Colonic mucosa (tissue), 4 donors: Measurements from ENCODE around the gene KDM4B. TPM values are rescaled to one million over a fixed set of nuclear protein-coding genes. Genes with fewer than 3 reads are reported as not detected.

Experiments used
- DNase-seq: peaks from one replicate; pipeline ENCODE4 v3.0.0-alpha.2; 2020
- H3K27ac ChIP-seq: fragments of 200-600 bp; one replicate; pipeline ENCODE4 v1.8.0; 2021
- H3K27me3 ChIP-seq: fragments of 200-600 bp; one replicate; pipeline ENCODE4 v1.8.0; 2021
- H3K36me3 ChIP-seq: fragments of 200-600 bp; one replicate; pipeline ENCODE4 v1.8.0; 2021
- H3K4me1 ChIP-seq: fragments of 200-600 bp; one replicate; pipeline ENCODE4 v1.8.0; 2021; ENCODE audit warnings: mild to moderate bottlenecking
- H3K4me3 ChIP-seq: fragments of 200-600 bp; one replicate; pipeline ENCODE4 v1.8.0; 2021
- H3K9ac ChIP-seq, 2 donors: one replicate each; pipeline ENCODE4 v1.7.0; 2013; ENCODE audit warnings: control low read depth in 2 of 2, low read depth in 2 of 2, low read length in 2 of 2
- H3K9me3 ChIP-seq: fragments of 200-600 bp; one replicate; pipeline ENCODE4 v1.8.0; 2021
- CTCF ChIP-seq: fragments of 200-600 bp; IDR thresholded peaks from one replicate; pipeline ENCODE4 v1.8.0; 2022; ENCODE audit warnings: antibody characterized with exemption, mild to moderate bottlenecking
- intact Hi-C: fragments of 100-400 bp; cut with DNase I; formaldehyde crosslinking; loops from one replicate; pipeline ENCODE4 v1.14.1; 2022
- total RNA-seq, 2 donors: library from RNA; stranded (reverse); fragmentation: NEBNext Ultra II Directional in 1 of 2; extraction: Animal tissue kit (Norgen Biotek cat#: 25700) in 1 of 2; gene quantifications; one replicate each; pipeline ENCODE4 v1.2.1, GENCODE V29; 2021
- donor health status: healthy.
- donor health status: DM: no; HTN: no; CAD: no.
- donor health status: DM: no; HTN: no; CAD: no.

KDM4B gene
- total RNA-seq, 2 donors from 2014 or later, result 35.2 to 52.9 TPM

DNA sequence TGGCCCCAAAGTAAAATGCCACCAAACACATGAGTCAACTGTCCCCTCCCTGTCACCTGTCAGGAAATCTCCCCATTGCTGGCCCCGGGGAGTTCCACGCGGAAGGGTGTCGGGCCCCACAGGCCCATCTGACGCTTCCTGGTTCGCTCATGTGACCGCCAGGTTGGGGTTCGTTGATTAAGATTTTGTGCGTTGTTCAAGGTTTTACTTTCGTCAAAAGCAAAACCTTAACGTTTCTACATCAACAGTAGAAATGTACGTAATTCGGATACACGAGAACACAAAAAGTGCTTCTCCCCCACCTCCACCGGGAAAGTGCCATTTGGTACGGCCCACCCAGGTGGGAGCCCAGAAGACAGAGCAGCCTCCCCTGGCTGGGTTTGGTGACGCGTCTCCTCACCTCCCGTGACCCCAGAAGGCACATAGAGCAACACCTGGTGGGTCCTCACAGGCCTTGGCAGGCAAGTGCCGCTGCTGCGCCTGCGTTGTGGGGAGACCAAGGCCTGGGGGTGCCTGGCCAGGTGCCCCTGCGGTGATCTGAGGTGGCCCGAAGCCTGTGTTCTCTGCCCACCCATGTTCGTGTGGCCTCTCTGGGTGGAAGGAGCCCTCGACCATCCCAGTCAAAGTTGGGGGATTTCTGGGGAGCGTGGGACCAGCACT is 161.6 kb downstream of the KDM4B start:
- Histone ChIP-seq H3K9me3 (no peaks in the 10 kb centered on the region), H3K36me3 (no peaks in the 10 kb centered on the region), H3K27me3 (no peaks in the 10 kb centered on the region), H3K27ac (no peak overlapping the region), H3K4me3 (no peak overlapping the region), H3K9ac (no peak overlapping the region), H3K4me1 (no peaks in the 10 kb centered on the region)
- intact Hi-C loops, result no loop called here
- DNase-seq, result no peak
- no peak for TF ChIP-seq CTCF

DNA sequence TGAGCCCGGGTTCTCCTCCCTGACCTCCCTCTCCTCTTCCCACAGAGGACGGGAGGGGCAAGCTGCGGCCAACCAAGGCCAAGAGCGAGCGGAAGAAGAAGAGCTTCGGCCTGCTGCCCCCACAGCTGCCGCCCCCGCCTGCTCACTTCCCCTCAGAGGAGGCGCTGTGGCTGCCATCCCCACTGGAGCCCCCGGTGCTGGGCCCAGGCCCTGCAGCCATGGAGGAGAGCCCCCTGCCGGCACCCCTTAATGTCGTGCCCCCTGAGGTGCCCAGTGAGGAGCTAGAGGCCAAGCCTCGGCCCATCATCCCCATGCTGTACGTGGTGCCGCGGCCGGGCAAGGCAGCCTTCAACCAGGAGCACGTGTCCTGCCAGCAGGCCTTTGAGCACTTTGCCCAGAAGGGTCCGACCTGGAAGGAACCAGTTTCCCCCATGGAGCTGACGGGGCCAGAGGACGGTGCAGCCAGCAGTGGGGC is 162.2 kb downstream of the KDM4B start:
- TF ChIP-seq CTCF, result no peak
- Histone ChIP-seq H3K27ac (no peak overlapping the region), H3K9me3 (no peaks in the 10 kb centered on the region), H3K27me3 (no peaks in the 10 kb centered on the region), H3K4me3 (no peak overlapping the region), H3K9ac (no peak overlapping the region), H3K4me1 (no peaks in the 10 kb centered on the region), H3K36me3 (no peaks in the 10 kb centered on the region)
- DNase-seq, result no peak
- intact Hi-C loops, result no loop called here

- H3K36me3 ChIP-seq, result no peaks in the 10 kb centered on the region
- no peak for TF ChIP-seq CTCF
Observed at GRCh38 chr19:5131506-5132205, 162.7 kb downstream of the KDM4B start.

GRCh38 chr19:5132206-5132560 is 163.3 kb downstream of the KDM4B start:
- Histone ChIP-seq H3K27ac (no peak overlapping the region), H3K4me1 (no peaks in the 10 kb centered on the region), H3K36me3 (no peaks in the 10 kb centered on the region), H3K9ac (no peak overlapping the region), H3K27me3 (no peaks in the 10 kb centered on the region), H3K9me3 (no peaks in the 10 kb centered on the region), H3K4me3 (no peak overlapping the region)
- DNase-seq, result no peak
- TF ChIP-seq CTCF, result no peak
- intact Hi-C loops, result no loop called here

More at GRCh38 chr19:5131506-5132205, 162.7 kb downstream of the KDM4B start:
- Histone ChIP-seq H3K27ac (no peak overlapping the region), H3K9ac (no peak overlapping the region), H3K9me3 (no peaks in the 10 kb centered on the region), H3K4me1 (no peaks in the 10 kb centered on the region), H3K4me3 (no peak overlapping the region), H3K27me3 (no peaks in the 10 kb centered on the region)
- intact Hi-C loops, result no loop called here
- no peak for DNase-seq

GRCh38 chr19:5132698-5133651 is 164.1 kb downstream of the KDM4B start:
- DNase-seq, result no peak
- no peaks in the 10 kb centered on the region for H3K9me3 ChIP-seq
- no peak for TF ChIP-seq CTCF
- no peaks in the 10 kb centered on the region for H3K36me3 ChIP-seq
- no peak overlapping the region for H3K9ac ChIP-seq
- intact Hi-C loops, result no loop called here
- no peak overlapping the region for H3K4me3 ChIP-seq
- H3K4me1 ChIP-seq, result no peaks in the 10 kb centered on the region
- H3K27me3 ChIP-seq, result no peaks in the 10 kb centered on the region
- no peak overlapping the region for H3K27ac ChIP-seq
